GM18508 (cell line): Measurements from ENCODE around the gene MGMT.

Source experiments
- ATAC-seq: cut with Tn5 transposase; IDR thresholded peaks from one replicate; pipeline ENCODE4 v1.9.1; 2021; ENCODE audit warnings: moderate number of reproducible peaks; ENCODE audit not compliant: insufficient read depth, unreplicated experiment

MGMT gene

DNA sequence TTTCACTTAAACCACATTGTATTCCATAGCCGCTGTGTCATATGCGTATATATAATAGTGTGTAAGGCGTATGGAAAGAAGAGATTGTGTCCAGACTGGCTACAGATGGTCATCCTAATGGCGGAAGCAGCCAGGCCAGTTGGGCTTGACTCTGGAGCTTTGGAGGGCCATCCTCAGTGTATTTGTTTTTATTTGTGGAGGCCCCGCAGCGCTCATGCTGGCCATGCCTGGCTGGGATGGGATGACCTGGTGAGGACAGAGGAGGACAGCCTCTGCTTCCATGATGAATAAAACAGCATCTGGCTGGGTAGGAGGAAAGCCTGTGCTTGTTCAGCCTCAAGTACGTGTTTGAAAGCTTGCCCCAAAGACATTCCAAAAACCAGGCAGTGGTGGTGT lies 276.7 kb downstream of the MGMT start:
- ATAC-seq, result no peak

DNA sequence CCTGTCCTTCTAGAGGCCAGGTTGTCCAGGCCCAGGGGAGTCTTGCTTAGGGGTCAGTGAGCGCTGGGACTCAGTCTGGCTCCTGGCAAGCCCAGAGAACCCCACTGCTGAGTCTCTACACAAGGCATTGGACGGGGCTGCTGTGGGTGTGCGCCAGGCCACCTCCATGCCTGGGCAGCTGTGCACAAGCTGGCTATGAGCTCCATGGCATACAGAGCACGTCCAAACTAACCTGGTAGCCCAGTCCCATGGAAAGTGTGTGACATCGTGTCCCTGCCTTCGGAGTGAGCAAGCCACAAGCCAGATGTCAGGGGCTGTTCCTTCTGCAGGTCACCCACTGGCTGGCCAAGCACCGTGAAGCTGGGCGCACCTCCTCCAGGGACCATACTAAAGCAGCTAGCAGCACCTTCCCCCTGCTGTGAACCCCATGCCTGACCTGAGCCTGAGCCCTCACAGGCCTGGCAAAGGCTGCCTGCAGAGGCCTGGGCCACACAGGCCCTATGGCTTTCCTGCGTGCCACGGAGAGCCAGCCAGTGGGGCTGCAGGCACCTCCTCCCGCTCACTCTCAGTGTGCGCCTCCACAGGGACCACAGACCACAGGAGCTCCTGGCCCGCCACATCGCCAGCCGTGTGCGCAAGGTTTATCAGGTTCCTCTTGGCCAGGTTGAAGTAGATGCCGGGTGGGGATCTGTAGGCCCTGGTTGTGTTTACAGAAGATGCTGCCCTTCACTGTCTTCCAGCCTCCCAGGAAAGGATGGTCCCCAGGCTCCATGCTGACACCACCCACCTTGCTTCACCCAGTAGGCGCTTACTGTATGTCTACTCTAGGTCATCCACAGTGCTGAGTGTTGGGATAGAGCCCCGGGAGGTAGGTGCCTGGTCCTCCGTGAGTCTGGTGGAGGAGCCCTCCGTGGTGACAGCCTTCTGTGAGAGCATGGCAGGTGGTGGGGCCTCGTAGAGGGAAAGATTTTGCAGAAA lies 277.4 kb downstream of the MGMT start:
- ATAC-seq, result no peak

DNA sequence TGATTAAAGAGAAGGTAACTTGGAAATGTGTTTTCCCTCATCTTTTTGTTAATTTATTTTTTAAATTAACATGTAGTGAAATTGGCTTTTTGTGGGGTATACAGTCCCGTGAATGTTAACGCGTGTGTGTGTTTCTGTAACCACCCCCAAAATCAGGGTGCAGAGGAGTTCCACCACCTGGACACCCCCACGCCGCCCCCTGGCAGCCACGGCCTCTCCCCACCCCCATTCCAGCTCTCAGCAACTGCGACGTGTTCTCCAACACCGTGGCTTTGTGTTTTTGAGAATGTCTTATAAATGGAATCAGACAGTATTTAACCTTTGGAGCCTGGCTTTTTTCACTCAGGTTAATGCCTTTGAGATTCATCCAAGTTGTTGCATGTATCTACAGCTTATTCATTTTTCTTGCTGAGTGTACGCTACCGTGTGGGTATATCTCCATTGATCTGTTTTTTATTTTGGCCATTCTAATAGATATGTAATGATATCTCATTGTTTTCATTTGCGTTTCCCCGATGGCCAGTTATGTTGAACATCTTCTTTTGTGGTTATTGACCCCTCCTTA lies 278.2 kb downstream of the MGMT start:
- ATAC-seq, result no peak

DNA sequence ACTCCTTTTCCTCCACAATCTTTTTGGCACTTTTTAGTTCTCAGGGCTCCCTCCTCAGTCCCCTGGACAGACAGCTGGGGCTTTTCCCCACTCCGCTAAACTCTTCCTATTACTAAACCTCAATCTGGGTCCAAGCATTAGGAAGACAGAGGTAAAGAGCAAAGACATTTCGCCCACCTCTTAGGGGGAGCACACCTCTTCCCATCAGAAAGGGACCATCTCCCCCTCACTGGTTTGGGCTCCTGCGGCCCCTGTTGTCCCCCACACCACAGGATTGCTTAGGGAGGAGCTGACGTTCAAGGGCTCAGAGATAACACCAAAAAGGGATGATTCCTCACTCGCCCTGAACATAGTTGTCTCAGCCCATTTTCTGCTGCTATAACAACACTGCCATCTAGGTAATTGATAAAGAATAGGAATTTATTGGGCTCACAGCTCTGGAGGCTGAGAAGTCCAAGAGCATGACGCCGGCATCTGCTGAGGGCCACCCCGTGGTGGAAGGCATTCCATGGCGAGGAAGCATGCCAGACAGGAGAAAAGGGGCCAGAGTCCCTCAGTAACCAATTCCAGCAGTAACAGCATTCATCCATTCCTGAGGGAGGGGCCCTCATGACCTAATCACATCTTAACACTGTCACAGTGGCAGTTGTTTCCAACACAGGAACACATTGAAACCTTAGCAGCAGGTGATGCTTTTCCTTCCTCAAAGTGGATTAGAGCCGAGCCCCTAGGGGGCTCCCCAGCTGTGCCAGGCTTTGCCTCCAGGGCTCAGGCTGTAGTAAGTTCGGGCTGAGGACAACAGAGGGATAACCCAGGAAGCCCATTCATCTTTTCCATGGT lies 287.4 kb downstream of the MGMT start:
- no peak for ATAC-seq

DNA sequence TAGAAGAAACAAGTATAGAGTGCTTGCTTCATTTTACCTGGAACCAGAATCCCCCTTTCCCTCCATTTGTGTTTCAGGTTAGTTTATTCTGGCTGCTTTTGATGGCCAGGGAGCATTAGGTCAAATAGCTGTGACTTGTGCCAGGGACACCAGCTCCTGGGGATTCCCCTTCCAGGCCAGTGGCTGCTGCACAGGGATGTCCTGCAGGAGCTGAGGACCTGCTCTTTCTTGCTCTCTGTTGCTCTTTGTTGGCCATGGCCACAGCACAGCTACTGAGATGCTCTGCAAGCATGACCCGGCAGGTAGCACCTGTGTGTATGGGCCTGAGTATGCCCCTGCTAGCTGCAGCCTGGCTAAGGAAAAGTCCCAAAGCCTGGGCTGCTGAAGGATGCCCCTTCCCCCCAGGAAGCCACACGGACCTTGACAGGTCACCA lies 288.1 kb downstream of the MGMT start:
- ATAC-seq, result no peak

DNA sequence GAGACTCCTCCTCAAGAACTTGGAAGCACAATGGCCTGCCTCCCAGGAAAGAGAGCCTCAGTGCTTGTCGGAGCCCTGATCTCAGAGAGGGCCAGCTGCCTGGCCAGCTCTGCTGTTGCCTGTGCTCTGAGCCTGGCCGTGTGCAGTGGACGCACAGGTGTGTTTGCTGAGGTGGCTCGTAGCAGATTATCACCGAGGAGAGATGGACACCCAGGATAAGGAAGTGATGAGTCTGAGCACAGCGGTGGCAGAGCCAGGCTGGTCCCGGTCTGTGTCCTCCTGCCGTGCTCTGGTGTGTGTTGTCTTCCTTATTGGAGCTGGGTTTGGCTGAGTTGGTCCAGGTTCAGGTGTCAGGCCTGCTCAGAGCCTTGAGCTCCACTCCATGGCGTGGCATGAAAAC lies 288.6 kb downstream of the MGMT start:
- no peak for ATAC-seq

DNA sequence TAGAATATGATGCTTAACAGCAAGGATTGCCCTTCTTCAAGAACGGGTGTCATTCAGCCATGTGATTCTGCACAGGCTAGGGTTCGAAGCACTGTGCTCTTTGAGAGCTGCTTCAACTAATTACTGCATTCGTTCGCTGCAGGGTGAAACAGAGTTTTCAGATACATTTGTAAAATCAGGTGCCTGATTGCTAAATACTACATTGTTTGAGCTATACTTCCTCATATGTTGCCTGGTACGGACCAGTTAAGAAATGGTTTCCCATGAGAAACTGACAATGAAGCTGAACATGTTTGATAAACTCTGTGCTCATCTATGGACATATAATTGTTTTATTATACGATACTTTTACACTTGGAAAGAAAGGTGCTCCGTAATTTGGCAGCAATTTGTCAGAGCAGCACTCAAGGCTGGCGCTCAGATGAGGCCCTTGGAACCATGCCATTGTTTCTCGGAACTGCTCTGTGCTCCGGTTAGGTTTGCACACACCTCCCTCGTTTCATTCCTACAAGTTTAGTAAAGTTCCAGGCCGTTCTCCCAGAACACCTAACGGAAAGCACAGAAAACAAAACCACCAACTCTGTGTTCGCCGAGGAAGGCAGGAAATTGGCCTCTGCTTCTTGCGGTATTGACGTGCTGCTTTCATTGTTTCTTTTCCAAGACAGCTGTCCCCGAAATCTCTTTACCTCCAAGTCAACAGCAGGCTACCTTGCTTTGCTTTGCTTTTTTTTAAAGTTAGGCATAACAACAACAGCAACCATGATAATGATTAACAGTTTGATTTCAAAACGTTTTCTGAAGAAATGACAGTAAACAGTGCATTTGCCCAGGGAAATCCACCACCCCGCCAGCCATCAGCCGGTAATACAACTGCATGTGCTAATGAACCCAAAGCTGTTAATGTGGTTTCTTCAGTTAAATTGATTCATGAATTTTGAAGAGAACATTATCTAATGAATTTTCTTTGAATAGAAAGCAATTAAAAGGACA lies 290.2 kb downstream of the MGMT start:
- no peak for ATAC-seq

DNA sequence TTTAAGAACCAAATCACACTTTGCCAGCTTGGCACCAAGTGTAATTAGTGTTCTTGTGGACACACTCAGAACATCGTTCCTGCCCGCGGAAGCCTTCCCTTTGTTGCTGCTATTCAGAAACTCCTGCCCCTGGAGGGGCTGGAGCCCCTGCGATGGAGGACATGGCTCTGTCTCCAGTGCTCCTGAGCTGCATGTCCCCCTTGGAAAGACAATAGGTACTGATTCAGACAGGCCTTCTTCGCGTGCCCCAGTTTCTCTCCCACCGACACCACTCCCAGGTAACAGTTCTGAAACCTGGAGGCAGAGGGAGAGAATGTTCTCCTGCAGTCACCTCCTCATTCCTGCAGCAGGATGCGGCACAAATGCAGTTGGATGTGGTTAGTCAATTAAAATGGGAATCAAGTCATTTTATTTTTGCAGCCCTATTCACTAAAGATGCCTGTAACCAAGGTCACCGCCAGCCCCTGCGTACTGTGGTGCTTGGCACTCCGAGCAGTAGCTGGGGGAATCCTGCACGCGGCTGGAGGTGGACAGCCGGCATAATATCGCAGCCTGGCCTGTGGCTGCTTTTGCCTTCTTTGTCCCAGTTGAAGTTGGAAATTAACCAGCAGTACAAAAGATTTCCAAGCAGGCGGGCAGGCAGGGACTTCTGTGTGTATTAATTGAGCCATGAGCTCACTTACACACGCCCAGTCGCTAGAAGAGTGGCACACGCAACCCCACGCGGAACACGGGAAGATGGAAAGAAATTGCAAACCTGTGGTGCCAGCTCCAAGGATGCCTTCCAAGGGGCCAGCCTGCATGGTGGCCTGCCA lies 291.4 kb downstream of the MGMT start:
- ATAC-seq, result no peak

DNA sequence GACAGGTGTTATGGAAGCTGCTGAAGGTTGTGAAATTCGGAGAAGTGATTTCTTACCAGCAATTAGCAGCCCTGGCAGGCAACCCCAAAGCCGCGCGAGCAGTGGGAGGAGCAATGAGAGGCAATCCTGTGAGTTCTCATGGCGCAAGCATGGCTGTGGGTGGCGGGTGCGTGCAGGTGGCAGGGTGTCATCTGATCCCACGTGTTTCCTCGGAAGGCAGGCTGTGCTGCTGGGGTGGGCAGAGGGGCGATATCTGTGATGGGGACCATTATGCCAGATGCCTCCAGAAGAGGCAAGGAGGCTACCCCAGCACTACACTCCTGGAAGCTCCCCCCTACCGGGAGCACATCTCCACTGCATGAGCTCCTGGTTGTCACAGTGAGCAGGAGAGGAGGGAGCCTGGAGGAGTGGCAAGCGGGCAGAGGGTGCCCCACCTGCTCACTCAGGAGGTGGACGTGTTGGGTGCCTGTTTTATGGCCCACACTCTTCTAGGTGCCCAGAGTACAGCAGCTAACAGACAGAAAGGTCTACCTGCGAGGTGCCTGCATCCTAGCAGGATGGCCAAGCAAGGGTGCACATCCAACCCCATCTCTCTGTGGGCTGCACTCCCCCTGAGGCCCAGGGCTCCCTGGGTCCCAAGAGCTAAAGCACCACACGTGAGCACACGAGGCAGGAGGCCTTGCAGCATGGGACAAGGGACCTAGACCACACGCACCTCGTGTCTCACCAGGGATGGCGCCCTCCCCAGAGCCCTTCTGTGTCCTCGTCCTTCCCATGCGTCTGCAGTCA lies 292.4 kb downstream of the MGMT start:
- ATAC-seq, result no peak

DNA sequence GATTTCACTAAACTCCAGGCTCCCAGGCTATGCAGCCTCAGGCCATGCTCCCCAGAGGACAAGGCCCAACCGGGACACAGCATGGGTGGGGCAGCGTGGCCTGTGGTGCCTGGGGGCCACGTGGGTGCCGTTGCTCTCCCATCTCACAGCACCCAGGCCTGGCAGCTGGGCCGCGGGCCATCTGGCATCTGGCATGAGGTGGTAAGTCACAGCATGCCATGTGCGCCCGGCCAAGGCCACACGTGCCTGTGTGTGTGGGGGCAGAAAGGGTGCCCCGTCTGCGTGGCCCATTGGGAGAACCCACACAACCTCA lies 292.9 kb downstream of the MGMT start:
- ATAC-seq, result no peak

DNA sequence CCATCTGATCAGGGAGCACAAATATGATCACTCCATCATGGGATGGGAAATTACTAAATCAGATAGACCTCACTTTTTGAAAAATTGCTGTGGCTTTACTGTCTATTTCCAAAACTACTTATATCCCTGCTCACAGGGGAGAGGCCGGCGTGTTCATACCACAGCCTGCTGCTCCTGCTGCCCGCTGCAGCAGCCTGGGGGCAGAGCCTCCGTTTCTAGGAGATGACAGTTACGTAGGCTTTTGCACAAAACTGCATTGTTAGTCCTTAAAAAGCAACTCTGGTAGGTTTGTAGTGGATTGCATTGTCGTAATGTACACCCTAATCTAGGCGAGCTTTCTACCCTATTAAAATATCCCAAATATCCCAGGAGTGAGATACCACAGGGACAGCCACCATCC lies 293.4 kb downstream of the MGMT start:
- ATAC-seq, result no peak

DNA sequence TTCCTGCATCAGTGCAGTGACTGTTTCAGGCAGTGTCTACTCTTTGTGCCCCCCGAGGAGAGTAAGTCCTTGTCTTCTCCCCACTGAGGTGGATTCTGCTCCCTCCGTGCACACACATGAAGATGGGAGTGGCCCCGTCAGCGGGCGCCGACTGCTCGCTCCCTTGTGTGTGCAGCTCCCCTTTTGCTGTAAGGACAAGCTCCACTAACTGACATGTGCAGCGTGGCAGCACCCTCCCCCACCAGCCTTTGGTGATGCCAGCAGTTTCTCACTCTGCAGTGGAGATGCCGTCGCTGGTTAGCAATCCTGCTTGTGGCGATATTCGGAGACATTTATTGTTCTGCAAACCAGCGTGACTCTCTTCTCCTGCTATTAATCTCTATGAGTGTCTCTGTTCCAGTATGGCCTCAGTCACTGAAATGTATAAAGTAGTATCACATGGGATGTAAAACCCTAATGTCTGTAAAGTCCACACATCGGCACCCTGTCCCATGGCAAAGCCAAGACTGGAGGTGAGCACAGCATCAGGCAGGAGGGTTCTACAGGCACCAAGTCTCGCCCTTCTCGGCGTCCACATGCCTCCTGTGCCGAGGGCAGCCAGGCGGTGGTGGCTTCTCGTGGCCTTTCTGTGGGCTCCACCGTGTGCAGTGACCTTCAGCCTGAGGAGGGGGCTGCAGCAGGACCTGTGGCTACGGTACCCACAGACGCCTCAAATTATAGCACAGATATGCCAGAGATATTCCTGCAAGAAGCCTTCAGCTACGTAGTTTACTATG lies 294.3 kb downstream of the MGMT start:
- no peak for ATAC-seq

DNA sequence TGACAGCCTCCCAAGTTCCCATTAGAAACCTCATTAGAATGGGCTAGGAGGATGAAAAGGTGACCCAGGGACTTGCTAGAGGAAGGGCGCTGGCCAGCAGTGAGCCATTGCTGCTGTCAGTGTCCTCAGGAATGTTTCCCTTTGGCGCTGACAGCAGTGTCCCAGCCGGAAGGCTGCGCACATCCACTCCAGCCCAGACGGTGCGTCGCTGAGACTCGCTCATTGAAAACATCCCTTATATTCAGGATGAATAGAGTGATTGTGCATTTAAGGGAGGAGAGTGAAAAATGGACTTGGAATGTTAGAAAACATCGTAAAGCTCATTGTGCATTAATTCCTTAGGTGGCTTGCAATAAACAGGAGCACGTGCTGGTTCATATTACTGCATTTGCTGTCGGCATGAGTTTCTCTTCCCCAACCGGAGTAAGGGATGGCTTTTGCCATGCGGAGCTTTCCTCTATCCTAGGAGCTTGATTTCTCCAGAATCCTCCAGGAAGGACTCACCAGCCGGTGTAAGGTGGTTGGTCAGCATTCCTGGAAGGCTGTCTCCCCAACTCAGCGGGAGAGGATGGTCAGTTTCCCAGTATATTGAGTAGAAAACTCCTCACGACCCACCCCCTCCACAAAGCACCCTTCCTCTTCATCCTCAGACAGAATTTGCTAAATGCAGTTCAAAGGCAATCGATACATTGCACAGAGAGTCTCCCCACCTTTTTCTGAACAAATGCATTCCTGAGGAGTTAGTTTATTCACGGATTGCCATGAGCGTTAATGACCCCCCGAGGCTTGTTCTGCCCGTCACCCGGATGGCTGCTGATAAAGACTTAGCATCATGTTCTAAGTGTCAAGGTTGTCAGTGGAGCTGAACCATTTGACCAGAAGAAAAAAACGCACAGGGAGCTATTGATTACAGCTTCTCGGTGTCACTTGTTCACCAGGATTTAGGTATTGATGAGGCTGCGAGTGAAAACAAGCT lies 295.2 kb downstream of the MGMT start:
- no peak for ATAC-seq

DNA sequence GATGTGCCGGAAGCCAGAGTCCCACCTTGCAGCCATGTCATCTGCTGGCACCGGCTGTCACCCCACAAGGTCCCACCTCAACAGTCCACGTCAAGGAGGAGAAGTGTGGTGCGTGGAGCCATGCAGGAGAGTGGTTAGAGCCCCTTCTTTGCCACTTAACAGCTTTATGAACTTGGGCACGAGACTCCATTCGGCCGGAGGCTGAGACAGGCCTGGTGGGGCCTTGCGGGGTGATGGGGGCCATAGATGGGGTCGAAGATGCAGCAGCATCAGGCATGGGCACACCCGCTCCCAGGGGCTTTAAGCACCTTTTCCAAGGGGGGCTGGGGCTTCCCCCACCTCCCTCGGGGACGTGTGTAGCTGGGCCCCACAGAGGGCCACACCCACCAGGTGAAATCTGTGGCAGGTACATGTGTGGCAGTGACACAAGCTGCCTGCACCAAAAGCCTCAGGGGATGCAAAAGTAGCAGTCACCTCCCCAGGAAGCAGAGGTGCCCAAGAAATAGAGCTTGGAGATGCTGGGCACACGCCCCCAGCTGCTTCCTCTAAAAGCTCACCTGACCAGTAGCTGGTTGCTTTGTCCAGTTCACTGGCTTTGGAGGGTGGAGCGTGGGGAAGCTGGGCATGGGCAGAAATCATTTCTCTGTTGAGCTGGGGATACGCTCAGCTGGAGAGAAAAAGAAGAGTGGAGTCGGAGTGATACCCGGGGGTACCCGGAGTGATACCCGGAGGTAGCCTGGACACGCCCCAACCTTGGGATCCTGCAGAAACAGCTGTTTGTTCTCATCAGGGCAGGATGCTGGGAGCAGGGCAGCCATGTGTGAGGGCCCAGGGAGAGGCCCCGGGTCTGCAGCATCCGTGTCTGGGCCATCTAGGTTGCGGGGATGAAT lies 297.2 kb downstream of the MGMT start:
- ATAC-seq, result no peak

DNA sequence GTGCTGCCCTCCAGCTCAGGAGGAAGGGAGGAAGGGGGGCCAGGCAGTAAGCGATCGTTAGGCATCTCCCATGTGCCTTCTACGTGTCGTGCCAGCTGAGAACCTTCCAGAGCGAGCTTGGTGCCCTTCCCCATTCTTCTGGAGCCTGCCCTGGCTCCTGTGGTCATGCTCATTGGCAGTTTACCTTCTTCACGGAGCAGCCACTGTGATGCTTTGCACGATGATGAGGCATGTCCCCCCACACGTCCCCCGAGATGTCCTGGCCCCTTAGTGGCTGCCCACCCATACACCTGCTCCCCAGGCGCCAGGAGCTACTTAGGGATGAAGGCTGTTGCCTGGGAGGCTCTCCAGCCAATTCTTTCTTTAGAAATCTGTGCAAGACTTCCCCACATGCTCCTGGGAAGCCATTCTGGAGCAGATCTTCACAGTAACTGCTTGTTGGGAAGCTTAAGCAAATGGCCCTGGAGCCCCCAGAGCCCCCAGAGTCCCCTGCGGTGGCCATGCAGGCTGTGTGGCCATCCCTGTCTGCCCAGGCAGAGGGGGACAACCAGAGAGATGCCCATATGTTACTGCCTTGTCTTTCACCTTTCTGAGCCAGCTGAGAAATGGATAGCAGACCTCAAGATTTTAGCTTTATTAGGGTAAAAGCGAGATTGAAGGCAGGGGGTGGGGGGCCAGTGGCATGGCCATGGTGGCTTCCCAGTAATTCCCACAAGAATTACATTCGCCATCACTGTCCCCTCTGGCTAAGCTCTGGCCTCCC lies 298.0 kb downstream of the MGMT start:
- ATAC-seq, result no peak
